HG03520 (cell line): ENCODE results near the gene C2CD4D.
"Not testable (repeated sequence)": the region's sequence is repeated elsewhere in the genome, so short reads cannot be mapped to it uniquely, and the experiment has no call there.

Experiments
- ATAC-seq: cut with Tn5 transposase; IDR thresholded peaks from one replicate; pipeline ENCODE4 v1.9.1; 2021; ENCODE audit warnings: mild to moderate bottlenecking, moderate library complexity; ENCODE audit not compliant: unreplicated experiment

C2CD4D gene

GRCh38 chr1:151858886-151859665, 19.5 kb upstream of the C2CD4D start:
- no peak for ATAC-seq

GRCh38 chr1:151858030-151858746, 18.6 kb upstream of the C2CD4D start:
- ATAC-seq = no peak

GRCh38 chr1:151855933-151856332, 16.3 kb upstream of the C2CD4D start:
- ATAC-seq = no peak

GRCh38 chr1:151855516-151855915, 15.9 kb upstream of the C2CD4D start:
- ATAC-seq = not testable (repeated sequence)

GRCh38 chr1:151854658-151855057, 15.0 kb upstream of the C2CD4D start:
- no peak for ATAC-seq

GRCh38 chr1:151853411-151853943, 13.9 kb upstream of the C2CD4D start, which contains the start of gene THEM5:
Gene THEM5, minus strand, starts transcription at chr1:151853712. Its CDS starts 147 bp downstream, at chr1:151853565.
- ATAC-seq = no peak

GRCh38 chr1:151852733-151853132, 13.1 kb upstream of the C2CD4D start:
- no peak for ATAC-seq

GRCh38 chr1:151851886-151852285, 12.3 kb upstream of the C2CD4D start:
- ATAC-seq = no peak

GRCh38 chr1:151849871-151850270, 10.3 kb upstream of the C2CD4D start:
- no peak for ATAC-seq

- ATAC-seq = no peak
Measured at GRCh38 chr1:151849126-151849525, 9.5 kb upstream of the C2CD4D start.

- ATAC-seq = no peak
Measured at GRCh38 chr1:151847867-151848596, 8.4 kb upstream of the C2CD4D start.

GRCh38 chr1:151846686-151847237, 7.1 kb upstream of the C2CD4D start:
- no peak for ATAC-seq

- ATAC-seq = no peak
Measured at GRCh38 chr1:151846062-151846568, 6.5 kb upstream of the C2CD4D start.

- no peak for ATAC-seq
Measured at GRCh38 chr1:151843398-151843797, 3.8 kb upstream of the C2CD4D start.

- ATAC-seq = no peak
Measured at GRCh38 chr1:151841141-151841540, 1.5 kb upstream of the C2CD4D start.

- no peak for ATAC-seq
Measured at GRCh38 chr1:151840421-151840820, 801 bp upstream of the C2CD4D start.

- no peak for ATAC-seq
Measured at GRCh38 chr1:151839082-151839412, 573 bp downstream of the C2CD4D start.

GRCh38 chr1:151838222-151839081, 1.2 kb downstream of the C2CD4D start:
- ATAC-seq = no peak

GRCh38 chr1:151837884-151838221, 1.8 kb downstream of the C2CD4D start:
- no peak for ATAC-seq

- no peak for ATAC-seq
Measured at GRCh38 chr1:151837197-151837596, 2.4 kb downstream of the C2CD4D start.
